Pancreas (tissue), 10 donors: ENCODE results near the gene CTDSPL. TPM values are rescaled to one million over a fixed set of nuclear protein-coding genes. Genes with fewer than 3 reads are reported as not detected.

Source experiments
- ATAC-seq, 4 donors: fragments of 200-7000 bp; cut with Tn5 transposase; one replicate each; pipeline versions ENCODE4 v1.8.0 to v1.9.1; 2020; ENCODE audit warnings: mild to moderate bottlenecking in 4 of 4, moderate library complexity in 4 of 4
- DNase-seq, 6 donors: peaks; one replicate each; pipeline ENCODE4 v3.0.0-alpha.2; 2020
- FAIRE-seq: peaks from 2 replicates; lab custom pipeline; 2012; peaks lifted over from hg19 to GRCh38; lab: Jason Lieb, UNC
- H3K27ac ChIP-seq, 4 donors: fragments of 200-600 bp; sonication (generic); 1 replicate in 3 of 4; 2 replicates in 1 of 4; pipeline versions ENCODE4 v1.5.0 to v1.8.0; 2020
- H3K27me3 ChIP-seq, 4 donors: fragments of 200-600 bp; one replicate each; pipeline ENCODE4 v1.8.0; 2021
- H3K36me3 ChIP-seq, 3 donors: fragments of 200-600 bp; sonication (generic) in 1 of 3; one replicate each; pipeline versions ENCODE4 v1.5.0 to v1.8.0; 2020 to 2021
- H3K4me1 ChIP-seq, 3 donors: fragments of 200-600 bp; one replicate each; pipeline ENCODE4 v1.8.0; 2021
- H3K4me3 ChIP-seq, 4 donors: fragments of 200-600 bp; sonication (generic) in 2 of 4; one replicate each; pipeline versions ENCODE4 v1.5.0 to v1.8.0; 2020 to 2021
- H3K9me3 ChIP-seq, 4 donors: fragments of 200-600 bp; one replicate each; pipeline ENCODE4 v1.8.0; 2021
- WGBS, 2 donors: extraction: QIAGEN DNeasy Blood & Tissue Kit; methylation state at CpG; one replicate each; pipeline ENCODE4 v1.1.7; 2013; 5-methylcytosine and 5-hydroxymethylcytosine counted together
- intact Hi-C, 3 donors: fragments of 100-400 bp; cut with DNase I; formaldehyde crosslinking; loops; one replicate each; pipeline versions ENCODE4 v1.11.1 to v1.14.2; 2022
- polyA plus RNA-seq, 2 donors: library from polyadenylated mRNA; stranded (reverse); fragments of 200-250 nt; gene quantifications; one replicate each; pipeline ENCODE4 v1.2.3, GENCODE V29; 2013
- total RNA-seq, 6 donors: library from RNA; stranded (reverse); fragmentation: NEBNext Ultra II Directional in 4 of 6; extraction: Animal tissue kit (Norgen Biotek cat#: 25700) in 4 of 6; gene quantifications; one replicate each; pipeline versions ENCODE4 v1.2.1 to v1.2.4, GENCODE V29; 2021 to 2023
- TF ChIP-seq, protein P1 (sequence below), 4 donors: fragments of 200-600 bp; sonication (generic) in 3 of 4; IDR thresholded peaks; one replicate each; pipeline versions ENCODE4 v1.5.0 to v1.8.0; 2021; ENCODE audit warnings: antibody characterized with exemption in 4 of 4
- donor health status: healthy with polysubstance abuse.
- donor health status: DM: no; HTN: no; CAD: no; lungs with moderate emphysema.
- donor health status: DM: no; HTN: no; CAD: no.
- donor health status: control.
- donor health status: control.
- donor health status: Bipolar disorder and iron deficiency.
- donor health status: DM: yes; HTN: yes; CAD: no.
- donor health status: DM: no; HTN: no; CAD: no.
- donor health status: DM: no; HTN: no; CAD: no.
- donor health status: DM: yes; HTN: yes; CAD: no.

CTDSPL gene
- total and polyA plus RNA-seq, 8 donors, result 8.4 to 34.8 (median 15.4) TPM

DNA sequence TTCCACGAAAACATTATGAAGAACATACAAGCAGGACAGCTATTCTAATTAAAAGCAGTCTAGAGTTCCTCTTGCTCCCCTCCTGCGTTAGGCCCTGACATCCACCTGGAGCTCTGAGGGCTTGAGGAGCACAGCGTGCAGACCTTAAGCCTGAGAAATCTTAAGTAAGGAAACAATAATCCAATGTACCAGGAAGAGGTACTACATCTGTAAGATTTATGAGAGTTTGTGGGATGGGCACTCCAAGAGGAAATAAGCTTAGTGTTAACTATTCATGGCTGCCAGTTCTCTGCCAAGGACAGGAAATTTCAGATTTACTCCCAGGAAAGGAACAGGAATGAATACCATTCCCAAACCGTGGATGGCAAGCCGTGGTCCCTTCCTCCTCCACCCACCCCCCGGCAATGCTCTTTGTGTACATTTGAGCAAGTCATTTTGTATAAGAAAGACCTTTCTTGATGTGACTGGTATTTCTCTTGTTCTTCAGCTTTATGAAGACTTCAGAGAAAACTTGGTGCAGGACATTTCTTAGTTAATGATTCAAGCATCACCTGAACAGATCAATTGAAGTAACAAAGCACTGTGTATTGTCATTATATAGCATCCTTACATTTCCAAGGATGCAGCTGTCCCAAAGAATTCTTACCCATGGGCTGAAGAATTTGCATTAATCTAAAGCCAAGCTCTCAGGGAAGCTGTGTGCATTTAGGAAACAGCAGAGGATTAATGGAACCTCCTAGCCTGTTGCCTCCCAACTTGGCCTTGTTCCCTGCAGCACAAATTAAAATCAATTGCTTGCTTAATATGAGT is 100.1 kb downstream of the CTDSPL start:
- H3K27me3 ChIP-seq, result no peaks in the 10 kb centered on the region
- peak in 1 of 4 donors; percentile 8 for ATAC-seq
- no peaks in the 10 kb centered on the region for H3K9me3 ChIP-seq
- TF ChIP-seq, protein P1, sequence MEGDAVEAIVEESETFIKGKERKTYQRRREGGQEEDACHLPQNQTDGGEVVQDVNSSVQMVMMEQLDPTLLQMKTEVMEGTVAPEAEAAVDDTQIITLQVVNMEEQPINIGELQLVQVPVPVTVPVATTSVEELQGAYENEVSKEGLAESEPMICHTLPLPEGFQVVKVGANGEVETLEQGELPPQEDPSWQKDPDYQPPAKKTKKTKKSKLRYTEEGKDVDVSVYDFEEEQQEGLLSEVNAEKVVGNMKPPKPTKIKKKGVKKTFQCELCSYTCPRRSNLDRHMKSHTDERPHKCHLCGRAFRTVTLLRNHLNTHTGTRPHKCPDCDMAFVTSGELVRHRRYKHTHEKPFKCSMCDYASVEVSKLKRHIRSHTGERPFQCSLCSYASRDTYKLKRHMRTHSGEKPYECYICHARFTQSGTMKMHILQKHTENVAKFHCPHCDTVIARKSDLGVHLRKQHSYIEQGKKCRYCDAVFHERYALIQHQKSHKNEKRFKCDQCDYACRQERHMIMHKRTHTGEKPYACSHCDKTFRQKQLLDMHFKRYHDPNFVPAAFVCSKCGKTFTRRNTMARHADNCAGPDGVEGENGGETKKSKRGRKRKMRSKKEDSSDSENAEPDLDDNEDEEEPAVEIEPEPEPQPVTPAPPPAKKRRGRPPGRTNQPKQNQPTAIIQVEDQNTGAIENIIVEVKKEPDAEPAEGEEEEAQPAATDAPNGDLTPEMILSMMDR (IDR thresholded peaks at IDR 0.05), result no peak
- no peak for FAIRE-seq
- WGBS, 2 donors, result 58 to 67% methylated on average over 6 of the region's 6 CpGs
- intact Hi-C loops, result loop anchor here in 1 of 3 donors (10.0 kb wide), 1 partner anchor 107 kb away; no protein-coding TSS in a partner anchor
- H3K27ac ChIP-seq, result peak overlapping the region in 2 of 4 donors; percentile 41 to 44
- DNase-seq, result no peak
- H3K4me3 ChIP-seq, result no peak overlapping the region
- no peaks in the 10 kb centered on the region for H3K36me3 ChIP-seq
- peaks cover 0 to 32% (median 32%) of the 10 kb centered on the region in 3 donors for H3K4me1 ChIP-seq

DNA sequence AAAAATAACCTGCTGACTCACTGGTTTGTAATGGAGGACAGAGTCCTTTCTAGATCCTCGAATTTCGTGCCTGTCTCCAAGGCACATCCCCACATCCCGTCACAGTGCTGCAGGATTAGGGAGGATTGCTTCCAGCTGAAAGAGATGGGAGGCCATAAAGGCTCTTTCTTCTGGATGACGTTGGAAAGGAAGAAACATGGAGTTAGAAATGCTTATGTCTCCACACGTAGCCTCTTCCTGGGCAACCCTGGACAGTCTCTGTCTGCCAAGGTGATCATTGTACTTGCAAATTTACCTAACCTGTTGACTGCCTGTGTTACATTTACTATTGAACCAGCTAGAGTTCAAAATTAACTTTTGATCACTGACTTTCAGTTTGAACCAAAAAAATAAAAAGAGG is 101.3 kb downstream of the CTDSPL start:
- Histone ChIP-seq H3K36me3 (no peaks in the 10 kb centered on the region), H3K27me3 (no peaks in the 10 kb centered on the region), H3K4me1 (peaks cover 3 to 32% (median 32%) of the 10 kb centered on the region in 3 donors), H3K9me3 (no peaks in the 10 kb centered on the region), H3K27ac (peak overlapping the region in 2 of 4 donors; percentile 65 to 72), H3K4me3 (no peak overlapping the region)
- FAIRE-seq (no peak), DNase-seq (no peak), ATAC-seq (no peak)
- 59 to 65% methylated on average over 5 of the region's 5 CpGs for whole genome bisulfite sequencing, 2 donors
- TF ChIP-seq, protein P1 (IDR thresholded peaks at IDR 0.05), result no peak
- intact Hi-C loops, result loop anchor here in 1 of 3 donors (10.0 kb wide), 1 partner anchor 108 kb away; no protein-coding TSS in a partner anchor

DNA sequence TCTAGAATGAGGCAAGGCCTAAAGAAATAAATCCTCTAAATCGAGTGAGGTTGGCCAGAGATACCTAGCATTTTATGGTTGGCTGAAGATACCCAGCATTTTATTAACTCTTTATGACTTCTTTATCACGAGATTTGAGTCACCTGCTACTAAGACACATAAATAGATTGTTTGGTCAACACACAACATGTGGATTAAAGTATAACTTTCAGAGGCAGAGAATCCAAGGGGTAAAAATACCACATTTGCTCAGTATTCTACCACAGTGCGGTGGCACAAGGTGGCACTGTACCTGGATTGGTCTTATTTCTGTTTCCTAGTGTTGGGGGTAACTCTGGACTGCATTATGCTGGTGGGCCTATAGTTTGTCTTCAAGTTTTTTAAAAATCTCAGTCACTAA is 102.0 kb downstream of the CTDSPL start:
- FAIRE-seq, result no peak
- H3K27me3 ChIP-seq, result no peaks in the 10 kb centered on the region
- H3K27ac ChIP-seq, result peak overlapping the region in 2 of 4 donors; percentile 65 to 72
- no peak for DNase-seq
- intact Hi-C loops, result loop anchor here in 1 of 3 donors (10.0 kb wide), 1 partner anchor 109 kb away; no protein-coding TSS in a partner anchor
- WGBS, 2 donors, result 45 to 47% methylated on average over 3 of the region's 3 CpGs
- H3K9me3 ChIP-seq, result no peaks in the 10 kb centered on the region
- no peaks in the 10 kb centered on the region for H3K36me3 ChIP-seq
- H3K4me3 ChIP-seq, result no peak overlapping the region
- peak in 1 of 4 donors; percentile 17 for ATAC-seq
- H3K4me1 ChIP-seq, result peaks cover 3 to 32% (median 32%) of the 10 kb centered on the region in 3 donors
- TF ChIP-seq, protein P1 (IDR thresholded peaks at IDR 0.05), result no peak

DNA sequence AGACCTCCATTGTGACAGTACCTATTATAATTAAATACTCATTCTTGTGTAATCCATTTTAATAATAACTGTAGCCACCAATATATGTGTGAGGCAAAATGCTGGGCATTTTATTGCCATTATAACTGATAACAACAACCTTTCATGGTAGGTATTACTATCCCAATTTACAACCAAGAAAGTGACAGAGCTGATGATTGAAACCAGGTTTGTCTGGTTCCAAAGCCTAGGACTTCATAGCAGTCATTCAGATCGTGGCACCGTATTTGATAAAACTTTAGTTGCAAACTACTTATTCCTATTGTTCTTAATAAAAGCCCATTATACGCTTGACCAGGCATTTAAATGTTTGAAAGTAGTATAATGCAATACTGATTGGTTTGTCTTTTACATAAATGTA is 102.5 kb downstream of the CTDSPL start:
- ATAC-seq (peak in 3 of 4 donors; percentile 6 to 21 (median 11)), FAIRE-seq (no peak)

More for the DNA sequence above, 102.5 kb downstream of the CTDSPL start:
- Histone ChIP-seq H3K4me1 (peaks cover 3 to 32% (median 32%) of the 10 kb centered on the region in 3 donors), H3K36me3 (no peaks in the 10 kb centered on the region), H3K27ac (peak overlapping the region in 2 of 4 donors; percentile 65 to 72), H3K9me3 (no peaks in the 10 kb centered on the region), H3K27me3 (no peaks in the 10 kb centered on the region), H3K4me3 (peak overlapping the region in 1 of 4 donors; percentile 9)
- TF ChIP-seq, protein P1 (IDR thresholded peaks at IDR 0.05), result no peak
- DNase-seq, result no peak
- intact Hi-C loops, result loop anchor here in 1 of 3 donors (10.0 kb wide), 1 partner anchor 109 kb away; no protein-coding TSS in a partner anchor
- WGBS, 2 donors, result 22 to 23% methylated on average over 3 of the region's 3 CpGs
